ENCODE results near the gene PSG6.
"Not testable (repeated sequence)": the region's sequence is repeated elsewhere in the genome, so short reads cannot be mapped to it uniquely, and the experiment has no call there.

The PSG6 gene

GRCh38 chr19:42856866-42857543 is 60.7 kb downstream of the PSG6 start:
- not testable (repeated sequence) for H4K5ac ChIP-seq (ENCODE audit: low read length); H2BK120ac ChIP-seq (ENCODE audit: low read depth, low read length); H3K79me1 ChIP-seq (ENCODE audit: low read length); H3K36me3 ChIP-seq (ENCODE audit: control insufficient read depth, insufficient read depth, low read length); H3K9ac ChIP-seq (ENCODE audit: low read length); H3K23ac ChIP-seq (ENCODE audit: low read length); H3K4me2 ChIP-seq (ENCODE audit: low read length); DNase-seq; H3K4me1 ChIP-seq (ENCODE audit: control insufficient read depth, low read depth, low read length); H2BK15ac ChIP-seq (replicated peaks; ENCODE audit: low read depth); H3K27ac ChIP-seq (ENCODE audit: low read depth, low read length); H3K56ac ChIP-seq (ENCODE audit: low read length); H3K79me2 ChIP-seq (ENCODE audit: control insufficient read depth, insufficient read depth, low read length); H3K4ac ChIP-seq (ENCODE audit: low read depth, low read length); H3K4me3 ChIP-seq (ENCODE audit: low read length); H3K18ac ChIP-seq (ENCODE audit: low read length); H4K8ac ChIP-seq (ENCODE audit: low read depth, low read length); H3K27me3 ChIP-seq (ENCODE audit: insufficient read depth, low read length, poor library complexity); H2BK5ac ChIP-seq (ENCODE audit: low read length); H2AK5ac ChIP-seq (ENCODE audit: low read length)
- no CpG with 5 or more reads among the region's 19 CpGs for WGBS (ENCODE audit: extremely low coverage, insufficient coverage, low lambda C conversion rate)

GRCh38 chr19:42854745-42855144 is 62.9 kb downstream of the PSG6 start:
- not testable (repeated sequence) for H2AK5ac ChIP-seq (ENCODE audit: low read length); H3K9ac ChIP-seq (ENCODE audit: low read length); H3K36me3 ChIP-seq (ENCODE audit: control insufficient read depth, insufficient read depth, low read length); H3K56ac ChIP-seq (ENCODE audit: low read length); H3K79me2 ChIP-seq (ENCODE audit: control insufficient read depth, insufficient read depth, low read length); H2BK120ac ChIP-seq (ENCODE audit: low read depth, low read length); H3K18ac ChIP-seq (ENCODE audit: low read length); H2BK15ac ChIP-seq (replicated peaks; ENCODE audit: low read depth); H3K27me3 ChIP-seq (ENCODE audit: insufficient read depth, low read length, poor library complexity); H3K4me3 ChIP-seq (ENCODE audit: low read length); H3K4me1 ChIP-seq (ENCODE audit: control insufficient read depth, low read depth, low read length); H4K5ac ChIP-seq (ENCODE audit: low read length); H3K27ac ChIP-seq (ENCODE audit: low read depth, low read length); H3K4ac ChIP-seq (ENCODE audit: low read depth, low read length); DNase-seq; H3K23ac ChIP-seq (ENCODE audit: low read length); H3K79me1 ChIP-seq (ENCODE audit: low read length); H2BK5ac ChIP-seq (ENCODE audit: low read length); H3K4me2 ChIP-seq (ENCODE audit: low read length); H4K8ac ChIP-seq (ENCODE audit: low read depth, low read length)
- no CpG with 5 or more reads among the region's 3 CpGs for WGBS (ENCODE audit: extremely low coverage, insufficient coverage, low lambda C conversion rate)

DNA sequence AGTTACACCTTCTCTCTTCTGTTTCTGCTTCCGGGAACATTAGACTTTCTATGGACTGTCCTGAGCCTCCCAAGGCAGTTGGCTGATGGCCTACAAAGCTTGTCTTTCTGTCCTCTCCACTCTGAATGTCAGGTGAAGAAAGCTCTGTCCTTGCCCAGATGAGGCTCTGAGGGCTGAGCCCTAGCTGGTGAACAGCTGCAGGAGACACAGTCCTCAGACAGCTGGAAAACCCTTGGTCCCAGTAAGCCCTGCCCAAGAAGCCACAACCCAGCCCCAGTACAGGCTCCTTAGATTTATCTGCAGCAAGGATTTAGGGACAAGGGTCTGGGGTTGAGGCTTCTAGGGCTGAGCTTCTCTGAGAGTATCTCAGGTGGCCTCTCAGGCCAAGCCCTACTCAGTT is 64.5 kb downstream of the PSG6 start:
- not testable (repeated sequence) for H3K56ac ChIP-seq (ENCODE audit: low read length); H3K36me3 ChIP-seq (ENCODE audit: control insufficient read depth, insufficient read depth, low read length); H2BK15ac ChIP-seq (replicated peaks; ENCODE audit: low read depth); H4K5ac ChIP-seq (ENCODE audit: low read length); DNase-seq; H3K27me3 ChIP-seq (ENCODE audit: insufficient read depth, low read length, poor library complexity); H3K4me2 ChIP-seq (ENCODE audit: low read length); H3K4me1 ChIP-seq (ENCODE audit: control insufficient read depth, low read depth, low read length); H3K23ac ChIP-seq (ENCODE audit: low read length); H3K9ac ChIP-seq (ENCODE audit: low read length); H4K8ac ChIP-seq (ENCODE audit: low read depth, low read length); H3K79me2 ChIP-seq (ENCODE audit: control insufficient read depth, insufficient read depth, low read length); H3K4me3 ChIP-seq (ENCODE audit: low read length); H2BK120ac ChIP-seq (ENCODE audit: low read depth, low read length); H2BK5ac ChIP-seq (ENCODE audit: low read length); H3K27ac ChIP-seq (ENCODE audit: low read depth, low read length); H3K4ac ChIP-seq (ENCODE audit: low read depth, low read length); H3K18ac ChIP-seq (ENCODE audit: low read length); H2AK5ac ChIP-seq (ENCODE audit: low read length); H3K79me1 ChIP-seq (ENCODE audit: low read length)
- WGBS (ENCODE audit: extremely low coverage, insufficient coverage, low lambda C conversion rate), result no CpG with 5 or more reads among the region's 1 CpG

DNA sequence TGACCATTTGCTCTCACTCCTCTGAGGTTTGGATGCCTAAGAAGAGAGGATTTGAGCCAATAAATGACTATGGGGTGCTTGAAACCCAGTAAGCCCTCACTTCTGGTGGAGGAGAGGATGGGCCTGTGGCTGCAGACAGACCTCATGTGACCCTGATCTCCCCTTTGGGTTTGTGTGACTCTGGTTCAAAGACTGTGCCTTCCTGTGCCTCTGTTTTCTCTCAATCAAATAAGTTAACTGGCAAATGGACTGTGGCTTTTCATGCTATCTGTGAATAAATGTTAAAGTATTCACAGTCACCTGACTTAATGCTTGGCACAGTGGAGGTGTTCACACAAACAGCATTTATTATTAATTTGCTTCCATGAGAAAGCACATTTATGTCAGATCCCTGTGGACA is 64.9 kb downstream of the PSG6 start:
- not testable (repeated sequence) for H2AK5ac ChIP-seq (ENCODE audit: low read length); H2BK15ac ChIP-seq (replicated peaks; ENCODE audit: low read depth); H3K4ac ChIP-seq (ENCODE audit: low read depth, low read length); H4K5ac ChIP-seq (ENCODE audit: low read length); H3K79me1 ChIP-seq (ENCODE audit: low read length); H3K9ac ChIP-seq (ENCODE audit: low read length); H3K23ac ChIP-seq (ENCODE audit: low read length); DNase-seq; H3K27me3 ChIP-seq (ENCODE audit: insufficient read depth, low read length, poor library complexity); H3K4me3 ChIP-seq (ENCODE audit: low read length); H2BK120ac ChIP-seq (ENCODE audit: low read depth, low read length); H3K27ac ChIP-seq (ENCODE audit: low read depth, low read length); H4K8ac ChIP-seq (ENCODE audit: low read depth, low read length); H3K36me3 ChIP-seq (ENCODE audit: control insufficient read depth, insufficient read depth, low read length); H3K4me1 ChIP-seq (ENCODE audit: control insufficient read depth, low read depth, low read length); H3K79me2 ChIP-seq (ENCODE audit: control insufficient read depth, insufficient read depth, low read length); H2BK5ac ChIP-seq (ENCODE audit: low read length); H3K56ac ChIP-seq (ENCODE audit: low read length); H3K18ac ChIP-seq (ENCODE audit: low read length); H3K4me2 ChIP-seq (ENCODE audit: low read length)
